GM12878 (cell line): Measurements from ENCODE around the gene MTRF1. TPM values are rescaled to one million over a fixed set of nuclear protein-coding genes. Genes with fewer than 3 reads are reported as not detected.

Source experiments
- ATAC-seq: fragments of 200-7000 bp; cut with Tn5 transposase; 3 replicates; pipeline ENCODE4 v1.9.1; 2020; ENCODE audit warnings: mild to moderate bottlenecking, moderate library complexity
- BruUV-seq: library from RNA; stranded (reverse); fragments of 400-500 nt; replicated peaks from 2 replicates; lab custom pipeline; 2021; lab: Mats Ljungman, UMichigan
- CTCF ChIA-PET: fragments of 300-600 bp; sonication (Branson Sonifier 250); formaldehyde crosslinking; extraction: SDS; loops from one replicate; lab custom pipeline; 2021; ENCODE audit warnings: inconsistent platforms; lab: Yijun Ruan, JAX
- POLR2A ChIA-PET: fragments of 350-600 bp; formaldehyde crosslinking; extraction: SDS; loops from one replicate; lab custom pipeline; 2021; ENCODE audit warnings: inconsistent platforms; lab: Charles Lee
- RAD21 ChIA-PET: fragments of 300-600 bp; sonication (Branson Sonifier 250); formaldehyde crosslinking; loops from one replicate; lab custom pipeline; 2023; ENCODE audit warnings: antibody characterized with exemption; ENCODE audit not compliant: unreplicated experiment; lab: Charles Lee
- SMC1A ChIA-PET: fragments of 300-600 bp; sonication (Branson Sonifier 250); formaldehyde crosslinking; loops from one replicate; lab custom pipeline; 2023; ENCODE audit not compliant: unreplicated experiment, uncharacterized antibody; lab: Charles Lee
- DNase-seq: peaks from one replicate; pipeline ENCODE4 v3.0.0-alpha.2; 2011; ENCODE audit warnings: low read depth, low spot score
- FAIRE-seq: peaks from 3 replicates; lab custom pipeline; 2011; peaks lifted over from hg19 to GRCh38; lab: Jason Lieb, UNC
- H2AFZ ChIP-seq: 2 replicates; pipeline ENCODE4 v1.6.0; 2011; ENCODE audit warnings: low read depth, low read length, control low read depth; ENCODE audit not compliant: control insufficient read depth
- H3K27ac ChIP-seq: 2 replicates; pipeline ENCODE4 v1.5.1; 2011; ENCODE audit warnings: control low read depth; ENCODE audit not compliant: control insufficient read depth, insufficient read depth
- H3K27me3 ChIP-seq, 2 experiments: replicated peaks in 1 of 2; 2 replicates each; pipeline versions ENCODE4 v1.6.0 to v1.6.1; 2011; ENCODE audit warnings: low read length in 1 of 2; ENCODE audit not compliant: control insufficient read depth in 2 of 2, insufficient read depth in 2 of 2
- H3K36me3 ChIP-seq, 2 experiments: 2 replicates each; pipeline ENCODE4 v1.5.1; 2011; ENCODE audit warnings: low read length in 1 of 2; ENCODE audit not compliant: control insufficient read depth in 2 of 2, insufficient read depth in 2 of 2
- H3K4me1 ChIP-seq: 2 replicates; pipeline ENCODE4 v1.6.1; 2011; ENCODE audit warnings: mild to moderate bottlenecking, low read length, moderate library complexity, mixed read lengths; ENCODE audit not compliant: control insufficient read depth, insufficient read depth
- H3K4me2 ChIP-seq: 2 replicates; pipeline ENCODE4 v1.6.0; 2011; ENCODE audit warnings: control low read depth; ENCODE audit not compliant: control insufficient read depth, insufficient read depth
- H3K4me3 ChIP-seq: fragments of 200-600 bp; sonication (generic); 2 replicates; pipeline ENCODE4 v1.5.1; 2016
- H3K79me2 ChIP-seq: 2 replicates; pipeline ENCODE4 v1.6.0; 2011; ENCODE audit warnings: low read length; ENCODE audit not compliant: control insufficient read depth, insufficient read depth
- H3K9ac ChIP-seq: 2 replicates; pipeline ENCODE4 v1.8.0; 2011; ENCODE audit warnings: low read length, control low read depth, mixed read lengths; ENCODE audit not compliant: control insufficient read depth, insufficient read depth
- H3K9me3 ChIP-seq: replicated peaks from 3 replicates; pipeline ENCODE4 v1.5.1; 2011; ENCODE audit warnings: mild to moderate bottlenecking, low read length; ENCODE audit not compliant: control insufficient read depth, insufficient read depth
- H4K20me1 ChIP-seq: 2 replicates; pipeline ENCODE4 v1.6.0; 2011; ENCODE audit not compliant: control insufficient read depth, insufficient read depth
- E2F8 ChIP-seq: fragments of 450-650 bp; IDR thresholded peaks from 2 replicates; pipeline ENCODE4 v1.6.1; 2018; ENCODE audit warnings: mild to moderate bottlenecking, low read depth, moderate library complexity; ENCODE audit not compliant: partially characterized antibody
- HDAC2 ChIP-seq: fragments of 200-600 bp; sonication (generic); IDR thresholded peaks from 2 replicates; pipeline ENCODE4 v1.6.1; 2017
- NFXL1 ChIP-seq: fragments of 450-650 bp; IDR thresholded peaks from 2 replicates; pipeline ENCODE4 v1.6.1; 2017; ENCODE audit warnings: antibody characterized with exemption, mild to moderate bottlenecking, borderline replicate concordance
- PRDM15 ChIP-seq: fragments of 450-650 bp; formaldehyde crosslinking; IDR thresholded peaks from 2 replicates; pipeline ENCODE4 v1.4.0; 2020; ENCODE audit warnings: mild to moderate bottlenecking, moderate library complexity
- USF2 ChIP-seq: IDR thresholded peaks from 2 replicates; pipeline ENCODE4 v1.6.1; 2011; ENCODE audit warnings: low read depth, low read length, improper control_type of control experiment, borderline replicate concordance
- ZBTB33 ChIP-seq: fragments of 450-650 bp; IDR thresholded peaks from 2 replicates; pipeline ENCODE4 v1.6.1; 2017; ENCODE audit warnings: mild to moderate bottlenecking
- in situ Hi-C: fragments of 300-500 bp; cut with MboI; formaldehyde crosslinking; loops from 9 replicates; pipeline ENCODE4 v1.14.3; 2018; ENCODE audit warnings: mixed read lengths
- intact Hi-C: fragments of 100-400 bp; cut with micrococcal nuclease; formaldehyde crosslinking; loops from one replicate; pipeline ENCODE4 v1.14.2; 2022; ENCODE audit not compliant: unreplicated experiment
- polyA plus RNA-seq, 11 experiments: library from polyadenylated mRNA; depleted of rRNA in 4 of 11; unstranded in 6 of 11; stranded (reverse) in 5 of 11; fragments of >200 nt; fragmentation: Nextera tagmentation in 4 of 11; fragmentation: Illumina TruSeq in 1 of 11; extraction: Ambion mirVana in 4 of 11; extraction: Trizol in 1 of 11; gene quantifications; 1 replicate in 1 of 11; 2 replicates in 10 of 11; pipeline versions ENCODE4 v1.2.1 to v1.2.3, GENCODE V29; 2011 to 2016; ENCODE audit warnings: inconsistent platforms in 2 of 11, missing spikeins in 2 of 11, low read depth in 1 of 11
- total RNA-seq, 4 experiments: library from RNA; depleted of rRNA in 3 of 4; stranded (reverse); fragments of >200 nt in 3 of 4; fragmentation: Illumina TruSeq in 1 of 4; extraction: Trizol in 1 of 4; gene quantifications; 2 replicates each; pipeline versions ENCODE4 v1.2.1 to v1.2.3, GENCODE V29; 2013 to 2021

MTRF1 gene
- total and polyA plus RNA-seq, 10 of the 15 experiments (the other 5 are each of a cell fraction or from before 2014, with no cell fraction given) = 12.1 to 33.7 (median 20.6) TPM

- peaks cover 0 to 3% of the 10 kb centered on the region in 2 experiments; a peak in 1 of 4 replicates for H3K36me3 ChIP-seq
- no peak overlapping the region for H3K4me2 ChIP-seq
- no peaks in the 10 kb centered on the region for H4K20me1 ChIP-seq
- H3K9me3 ChIP-seq = no peaks in the 10 kb centered on the region; the same call in 2 of the 3 replicates
- no peak for ATAC-seq
- CTCF ChIA-PET = interaction anchor here (1.3 kb wide), 1 partner anchor 142 kb away, joined by 5 read pairs; no protein-coding TSS in a partner anchor
- intact Hi-C loops (no loop called here), in situ Hi-C loops (no loop called here)
- DNase-seq = no peak
- no peak overlapping the region for H3K27ac ChIP-seq
- BruUV-seq = no TSS peak
- POLR2A ChIA-PET = no interaction called here
- no peaks in the 10 kb centered on the region for H3K27me3 ChIP-seq
- H3K79me2 ChIP-seq = no peaks in the 10 kb centered on the region
- no peak overlapping the region for H3K9ac ChIP-seq
- H3K4me1 ChIP-seq = no peaks in the 10 kb centered on the region
- FAIRE-seq = no peak
- no peak for TF ChIP-seq HDAC2
- TF ChIP-seq NFXL1 = no peak
- no peak for TF ChIP-seq PRDM15 (CRISPR knock-in tag)
- TF ChIP-seq USF2 = no peak
- TF ChIP-seq ZBTB33 = no peak
- TF ChIP-seq E2F8 = no peak
- RAD21 ChIA-PET = no interaction called here
- H2AFZ ChIP-seq = no peak overlapping the region
- SMC1A ChIA-PET = interaction anchor here (0.5 to 0.8 kb wide), 2 partner anchors 18 to 83 kb away, joined by 3 read pairs; no protein-coding TSS in a partner anchor
- no peak overlapping the region for H3K4me3 ChIP-seq
Measured at GRCh38 chr13:41216160-41216559, 47.2 kb downstream of the MTRF1 start.
